Dermis microvascular lymphatic vessel endothelial cell (primary cell): ENCODE measurements around the gene CX3CL1. TPM values are rescaled to one million over a fixed set of nuclear protein-coding genes. Genes with fewer than 3 reads are reported as not detected.

ENCODE experiments used
- DNase-seq, 2 donors: peaks; one replicate each; pipeline versions ENCODE4 v3.0.0 to v3.0.0-alpha.2; 2010; ENCODE audit warnings: low read depth in 2 of 2
- total RNA-seq: library from RNA; depleted of rRNA; stranded (reverse); fragments of >200 nt; gene quantifications from 2 replicates; pipeline ENCODE4 v1.2.1, GENCODE V29; 2014

The CX3CL1 gene
- total RNA-seq, 1 donor from 2014 or later, result 1.8 TPM

GRCh38 chr16:57405097-57405496, 32.8 kb downstream of the CX3CL1 start:
- no peak for DNase-seq

- no peak for DNase-seq
These were observed 34.6 kb downstream of the CX3CL1 start for GRCh38 chr16:57406881-57407280.

DNA sequence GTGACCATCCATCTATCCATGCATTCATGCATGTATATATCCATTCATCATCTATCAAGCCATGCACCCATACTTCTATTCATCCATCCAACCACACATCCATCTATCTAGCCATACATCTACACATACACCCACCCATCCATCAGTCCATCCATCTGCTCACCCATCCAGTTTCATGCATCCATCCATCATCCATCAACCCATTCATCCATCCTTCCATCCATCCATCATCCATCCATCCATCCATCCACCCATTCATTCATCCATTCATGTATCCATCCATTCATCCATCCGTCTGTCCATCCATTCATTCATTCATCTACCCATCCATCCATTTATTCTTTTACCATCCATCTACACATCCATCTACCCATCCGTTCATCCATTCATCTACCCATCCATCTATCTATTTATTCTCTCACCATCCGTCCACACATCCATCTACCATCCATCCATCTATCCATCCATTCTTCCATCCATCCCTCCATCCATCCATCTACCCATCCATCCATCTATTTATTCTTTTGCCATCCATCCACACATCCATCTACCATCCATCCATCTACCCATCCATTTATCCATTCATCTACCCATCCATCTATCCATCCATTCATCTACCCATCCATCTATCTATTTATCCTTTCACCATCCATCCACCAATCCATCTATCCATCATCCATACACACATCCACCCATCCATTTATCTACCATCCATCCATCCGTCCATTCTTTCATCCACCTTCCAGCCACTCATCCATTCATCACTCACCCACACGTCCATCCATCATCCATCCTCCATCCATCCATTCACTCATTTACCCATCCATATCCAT, 35.4 kb downstream of the CX3CL1 start:
- DNase-seq, result no peak

- DNase-seq, result peak in 1 of 2 donors; percentile 25
These were observed 36.8 kb downstream of the CX3CL1 start for GRCh38 chr16:57409065-57409464.

DNA sequence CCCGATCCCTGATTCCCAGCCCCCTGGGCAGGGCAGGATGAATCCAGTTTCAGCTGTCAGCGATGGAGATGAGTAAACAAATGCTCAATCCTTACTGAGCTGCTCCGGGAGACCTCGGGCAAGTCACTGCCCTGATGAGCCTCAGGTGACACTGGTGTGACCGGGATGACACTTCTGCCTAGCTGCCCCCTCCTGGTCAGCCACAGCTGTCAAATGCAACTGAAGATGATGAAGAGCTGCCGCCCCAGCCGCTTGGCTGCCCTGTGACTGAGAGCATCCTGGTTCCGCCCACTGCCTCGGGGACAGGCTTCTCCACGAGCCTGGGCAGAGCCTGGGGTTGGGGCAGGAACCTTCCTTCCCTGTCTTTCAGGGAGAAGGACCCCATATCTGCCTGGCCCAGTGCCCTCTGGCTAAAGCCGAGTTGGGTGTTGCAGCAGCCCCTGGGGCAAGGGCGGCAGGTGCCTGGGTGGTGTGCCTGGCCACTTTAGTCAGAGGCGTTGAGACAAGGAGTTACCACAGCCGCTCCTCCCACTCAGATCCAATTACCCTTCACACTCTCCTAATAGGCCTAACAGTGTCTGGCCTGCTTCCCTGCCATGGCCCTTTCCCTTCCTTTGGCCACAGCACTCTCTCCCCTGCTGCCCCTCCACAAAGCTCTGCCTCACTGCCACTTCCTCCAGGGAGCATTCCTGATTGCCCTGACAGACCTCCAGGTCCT, 37.7 kb downstream of the CX3CL1 start:
- DNase-seq, result peak in 1 of 2 donors; percentile 25

GRCh38 chr16:57411362-57411976, 39.2 kb downstream of the CX3CL1 start:
- DNase-seq, result no peak

DNA sequence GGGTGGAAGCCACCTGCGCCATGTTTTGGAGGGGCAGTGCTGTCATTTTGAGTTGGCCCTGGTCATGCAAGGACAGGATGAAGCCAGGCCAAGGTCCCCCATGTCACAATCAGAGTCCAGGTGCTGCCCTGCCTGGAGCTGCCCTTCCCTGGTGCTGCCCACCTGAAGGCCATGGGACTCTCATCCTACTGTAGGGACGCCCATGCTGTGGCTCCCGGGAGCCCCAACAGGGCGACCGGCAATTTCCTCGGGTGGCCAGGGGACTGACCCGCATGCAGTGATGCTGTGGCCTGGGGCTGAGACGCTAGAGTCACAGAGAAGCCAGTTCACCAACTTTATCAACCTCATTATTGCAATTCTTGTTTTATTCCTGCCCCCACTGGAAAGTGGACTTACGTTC, 40.3 kb downstream of the CX3CL1 start:
- no peak for DNase-seq

DNA sequence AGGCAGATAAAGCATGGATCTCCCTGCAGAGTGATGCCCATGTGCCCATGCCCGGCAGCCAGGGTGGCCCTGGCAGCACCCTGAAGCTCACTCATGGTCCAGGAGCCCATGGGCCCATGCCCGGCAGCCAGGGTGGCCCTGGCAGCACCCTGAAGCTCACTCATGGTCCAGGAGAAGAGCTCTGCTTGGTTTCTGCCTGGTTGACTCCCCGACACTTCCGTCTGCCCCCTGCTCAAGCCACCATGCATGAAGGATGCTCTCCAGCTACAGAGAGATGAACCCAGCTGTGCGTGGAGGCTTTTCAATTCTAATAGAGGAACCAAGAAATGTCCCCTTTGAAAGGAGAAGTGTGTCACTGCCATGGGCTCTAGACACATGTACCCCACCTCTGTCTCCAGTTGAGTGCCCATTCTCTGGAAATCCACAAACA, 41.0 kb downstream of the CX3CL1 start:
- DNase-seq, result no peak

GRCh38 chr16:57413733-57414132, 41.4 kb downstream of the CX3CL1 start:
- DNase-seq, result no peak

DNA sequence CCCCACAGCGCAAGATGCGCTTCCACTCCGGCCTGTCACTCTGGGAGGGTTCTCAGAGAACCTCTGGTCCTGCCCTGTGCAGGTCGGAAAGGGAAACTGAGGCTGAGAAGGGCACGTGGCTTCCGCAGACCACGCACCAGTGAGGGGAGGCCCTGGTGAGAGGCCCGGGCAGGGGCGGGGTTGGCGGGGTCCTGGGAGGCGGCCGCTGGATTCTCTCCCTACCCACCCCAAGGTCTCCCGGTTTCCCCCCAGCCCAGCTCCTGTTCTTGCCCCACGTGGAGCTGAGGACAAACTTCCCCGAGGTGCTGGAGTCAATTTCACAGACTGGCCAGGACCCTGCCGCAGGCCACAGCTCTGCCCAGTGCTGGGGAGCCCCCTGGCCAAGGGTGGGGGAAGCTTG, 43.8 kb downstream of the CX3CL1 start:
- no peak for DNase-seq

- DNase-seq, result no peak
These were observed 47.2 kb downstream of the CX3CL1 start for GRCh38 chr16:57419506-57419905.

GRCh38 chr16:57422026-57422944, 50.0 kb downstream of the CX3CL1 start:
- DNase-seq, result peak; percentile 60 to 70

DNA sequence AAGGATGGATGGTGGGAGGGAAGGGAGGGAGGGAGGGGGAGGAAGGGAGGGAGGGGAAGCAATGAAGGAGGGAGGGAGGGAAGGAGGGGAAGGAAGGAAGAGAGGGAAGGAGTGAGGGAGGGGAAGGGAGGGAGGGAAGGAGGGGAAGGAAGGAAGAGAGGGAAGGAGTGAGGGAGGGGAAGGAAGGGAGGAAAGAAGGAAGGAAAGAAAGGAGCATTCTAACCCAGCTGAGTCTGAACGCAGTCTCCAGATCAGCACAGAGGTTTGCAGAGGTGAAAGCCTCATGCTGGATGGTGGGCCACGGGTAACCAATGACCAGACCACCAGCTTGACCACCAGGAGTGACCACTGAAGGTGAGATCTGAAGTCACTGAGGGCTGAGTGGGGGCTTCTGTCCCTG, 50.9 kb downstream of the CX3CL1 start:
- DNase-seq, result no peak

DNA sequence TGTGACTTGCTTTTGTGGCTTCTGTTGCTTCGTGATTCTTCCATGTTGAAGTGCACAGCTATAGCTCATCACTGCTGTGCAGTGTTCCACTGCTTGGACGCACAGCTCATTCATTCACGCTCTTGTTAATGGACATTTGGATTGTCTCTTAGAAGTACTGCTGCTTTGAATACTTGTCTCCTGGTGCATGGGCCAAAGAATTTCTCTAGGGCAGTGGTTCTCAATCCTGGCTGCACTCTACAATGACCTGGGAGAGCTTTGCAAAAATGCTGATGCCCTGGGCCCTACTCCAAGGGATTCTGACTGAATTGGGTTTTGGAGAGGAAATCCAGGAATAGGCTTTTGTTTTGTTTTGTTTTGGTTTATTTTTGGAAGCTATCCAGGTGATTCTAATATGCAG, 52.3 kb downstream of the CX3CL1 start:
- no peak for DNase-seq

- no peak for DNase-seq
These were observed 54.1 kb downstream of the CX3CL1 start for GRCh38 chr16:57426356-57426755.

- DNase-seq, result no peak
These were observed 55.0 kb downstream of the CX3CL1 start for GRCh38 chr16:57427307-57427706.

GRCh38 chr16:57427824-57428223, 55.5 kb downstream of the CX3CL1 start:
- no peak for DNase-seq

DNA sequence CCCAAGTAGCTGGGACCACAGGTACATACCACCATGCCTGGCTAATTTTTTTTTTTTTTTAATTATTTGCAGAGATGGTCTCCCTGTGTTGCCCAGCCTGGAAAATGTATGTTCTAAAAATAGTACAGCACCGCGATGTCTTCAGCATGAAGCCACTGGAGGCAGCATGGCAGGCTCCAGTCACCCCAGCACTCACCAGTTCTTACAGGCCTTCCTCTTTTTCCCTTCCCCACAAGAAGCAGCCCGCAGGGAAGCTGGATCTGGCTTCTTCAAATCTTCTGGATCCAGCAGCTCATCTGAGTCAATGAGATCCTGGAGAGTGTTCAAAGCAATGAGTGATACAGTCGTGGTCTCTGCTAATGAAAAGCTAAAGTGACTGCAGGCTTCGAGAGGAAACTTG, 58.7 kb downstream of the CX3CL1 start:
- DNase-seq, result no peak

GRCh38 chr16:57432505-57432904, 60.2 kb downstream of the CX3CL1 start:
- no peak for DNase-seq

- DNase-seq, result no peak
These were observed 60.7 kb downstream of the CX3CL1 start for GRCh38 chr16:57432989-57433388.

GRCh38 chr16:57434003-57434402, 61.7 kb downstream of the CX3CL1 start:
- no peak for DNase-seq
